H1 (cell line): ENCODE measurements around the gene CFAP74. TPM values are rescaled to one million over a fixed set of nuclear protein-coding genes. Genes with fewer than 3 reads are reported as not detected.

Experiments used
- CTCF ChIA-PET: fragments of 300-600 bp; sonication (Branson Sonifier 250); formaldehyde crosslinking; loops from one replicate; lab custom pipeline; 2021; ENCODE audit not compliant: partially characterized antibody; lab: Charles Lee
- POLR2A ChIA-PET: fragments of 300-600 bp; sonication (Branson Sonifier 250); formaldehyde crosslinking; loops from one replicate; lab custom pipeline; 2021; ENCODE audit warnings: inconsistent platforms; ENCODE audit not compliant: partially characterized antibody; lab: Charles Lee
- DNase-seq, 2 experiments: peaks; one replicate each; pipeline versions ENCODE4 v3.0.0 to v3.0.0-alpha.2; 2010 to 2022; ENCODE audit warnings: low spot score in 2 of 2, low read depth in 1 of 2, mixed read lengths in 1 of 2
- FAIRE-seq: peaks from 2 replicates; lab custom pipeline; 2011; peaks lifted over from hg19 to GRCh38; lab: Jason Lieb, UNC
- H2AFZ ChIP-seq: 2 replicates; pipeline ENCODE4 v1.8.1; 2012; ENCODE audit warnings: low read length, inconsistent platforms
- H2AK5ac ChIP-seq: 2 replicates; pipeline ENCODE4 v1.6.1; 2013; ENCODE audit warnings: low read depth, low read length
- H2BK120ac ChIP-seq: replicated peaks from 2 replicates; pipeline ENCODE3; 2013; ENCODE audit warnings: low read depth, low read length, inconsistent platforms
- H2BK12ac ChIP-seq: 2 replicates; pipeline ENCODE4 v1.6.1; 2013; ENCODE audit warnings: low read depth, low read length
- H2BK15ac ChIP-seq: 2 replicates; pipeline ENCODE4 v1.6.1; 2013; ENCODE audit warnings: low read length
- H2BK20ac ChIP-seq: 2 replicates; pipeline ENCODE4 v1.6.1; 2013; ENCODE audit warnings: low read length
- H2BK5ac ChIP-seq: 2 replicates; pipeline ENCODE4 v1.6.1; 2013; ENCODE audit warnings: low read depth, low read length
- H3K14ac ChIP-seq: 2 replicates; pipeline ENCODE4 v1.6.1; 2013; ENCODE audit warnings: inconsistent platforms; ENCODE audit not compliant: insufficient read length
- H3K18ac ChIP-seq: 2 replicates; pipeline ENCODE4 v1.6.1; 2013; ENCODE audit warnings: low read length; ENCODE audit errors: extremely low read depth
- H3K23ac ChIP-seq: 2 replicates; pipeline ENCODE4 v1.6.1; 2013; ENCODE audit warnings: inconsistent platforms; ENCODE audit not compliant: insufficient read length
- H3K23me2 ChIP-seq: 2 replicates; pipeline ENCODE4 v1.6.1; 2013; ENCODE audit warnings: low read depth, low read length
- H3K27ac ChIP-seq: 2 replicates; pipeline ENCODE4 v1.6.1; 2011; ENCODE audit warnings: low read depth, low read length, inconsistent platforms
- H3K27me3 ChIP-seq, 4 experiments: replicated peaks in 1 of 4; 1 replicate in 1 of 4; 2 replicates in 3 of 4; pipeline versions ENCODE4 v1.6.1 to v1.8.1; 2011 to 2013; ENCODE audit warnings: low read length in 3 of 4, mild to moderate bottlenecking in 3 of 4, inconsistent platforms in 2 of 4, mixed read lengths in 2 of 4, moderate library complexity in 1 of 4; ENCODE audit not compliant: control insufficient read depth in 3 of 4, insufficient read depth in 3 of 4; ENCODE audit errors: extremely low read depth in 1 of 4
- H3K36me3 ChIP-seq, 4 experiments: 2 replicates each; pipeline versions ENCODE4 v1.6.1 to v1.8.1; 2011 to 2013; ENCODE audit warnings: mild to moderate bottlenecking in 4 of 4, low read length in 3 of 4, moderate library complexity in 2 of 4, control low read depth in 1 of 4, inconsistent platforms in 1 of 4; ENCODE audit not compliant: insufficient read depth in 4 of 4, control insufficient read depth in 2 of 4
- H3K4ac ChIP-seq: replicated peaks from 2 replicates; pipeline ENCODE3; 2013; ENCODE audit warnings: low read length, low read depth, mixed read lengths, inconsistent platforms; ENCODE audit not compliant: insufficient read length
- H3K4me1 ChIP-seq, 4 experiments: replicated peaks in 1 of 4; 1 replicate in 1 of 4; 2 replicates in 3 of 4; pipeline versions ENCODE4 v1.6.1 to v1.8.1; 2011 to 2013; ENCODE audit warnings: low read length in 3 of 4, inconsistent platforms in 2 of 4, mixed read lengths in 1 of 4; ENCODE audit not compliant: insufficient read depth in 4 of 4, control insufficient read depth in 3 of 4
- H3K4me2 ChIP-seq, 2 experiments: 2 replicates each; pipeline versions ENCODE4 v1.6.1 to v1.8.1; 2011 to 2013; ENCODE audit warnings: low read depth in 2 of 2, low read length in 2 of 2, control low read depth in 1 of 2, inconsistent platforms in 1 of 2, mild to moderate bottlenecking in 1 of 2; ENCODE audit not compliant: insufficient read depth in 1 of 2
- H3K4me3 ChIP-seq, 4 experiments: fragments of 200-600, 300-600 bp in 1 of 4; sonication (generic), shearing (Covaris generic), sonication (Bioruptor Twin) in 1 of 4; 2 replicates each; pipeline versions ENCODE4 v1.5.1 to v1.8.1; 2011 to 2016; ENCODE audit warnings: low read length in 4 of 4, low read depth in 3 of 4, control low read depth in 2 of 4, inconsistent platforms in 2 of 4, mild to moderate bottlenecking in 2 of 4, mixed read lengths in 1 of 4, moderate library complexity in 1 of 4; ENCODE audit not compliant: insufficient read depth in 2 of 4; ENCODE audit errors: extremely low read depth in 1 of 4
- H3K56ac ChIP-seq: replicated peaks from 2 replicates; pipeline ENCODE3; 2013; ENCODE audit warnings: low read depth, mild to moderate bottlenecking, mixed read lengths, low read length, inconsistent platforms; ENCODE audit not compliant: insufficient read length
- H3K79me1 ChIP-seq: 2 replicates; pipeline ENCODE4 v1.6.1; 2013; ENCODE audit warnings: low read depth, low read length, control low read depth
- H3K79me2 ChIP-seq, 2 experiments: 2 replicates each; pipeline versions ENCODE4 v1.6.1 to v1.8.1; 2012 to 2013; ENCODE audit warnings: low read length in 2 of 2, mild to moderate bottlenecking in 2 of 2, inconsistent platforms in 1 of 2; ENCODE audit not compliant: insufficient read depth in 2 of 2, control insufficient read depth in 1 of 2
- H3K9ac ChIP-seq, 4 experiments: replicated peaks in 1 of 4; 1 replicate in 1 of 4; 2 replicates in 3 of 4; pipeline versions ENCODE4 v1.6.1 to v1.8.1; 2011 to 2013; ENCODE audit warnings: low read depth in 3 of 4, low read length in 3 of 4, control low read depth in 2 of 4, mild to moderate bottlenecking in 2 of 4, moderate library complexity in 2 of 4, inconsistent platforms in 1 of 4; ENCODE audit errors: extremely low read depth in 1 of 4
- H3K9me3 ChIP-seq, 2 experiments: 2 replicates each; pipeline versions ENCODE4 v1.6.1 to v1.8.1; 2012 to 2013; ENCODE audit warnings: mild to moderate bottlenecking in 2 of 2, moderate library complexity in 2 of 2, control low read depth in 1 of 2, inconsistent platforms in 1 of 2, low read depth in 1 of 2, low read length in 1 of 2, mixed read lengths in 1 of 2; ENCODE audit not compliant: insufficient read depth in 2 of 2
- H4K20me1 ChIP-seq, 2 experiments: replicated peaks in 1 of 2; 2 replicates each; pipeline versions ENCODE3 to v1.8.1; 2011 to 2013; ENCODE audit warnings: inconsistent platforms in 2 of 2, low read length in 2 of 2, mild to moderate bottlenecking in 1 of 2; ENCODE audit not compliant: insufficient read depth in 2 of 2, control insufficient read depth in 1 of 2
- H4K5ac ChIP-seq: 2 replicates; pipeline ENCODE4 v1.6.1; 2013; ENCODE audit warnings: low read length, low read depth, mixed read lengths, inconsistent platforms; ENCODE audit not compliant: insufficient read length
- H4K8ac ChIP-seq: 2 replicates; pipeline ENCODE4 v1.8.0; 2013; ENCODE audit warnings: mild to moderate bottlenecking, moderate library complexity, low read length, inconsistent platforms; ENCODE audit not compliant: insufficient read depth; ENCODE audit errors: extremely low read depth
- H4K91ac ChIP-seq: replicated peaks from 2 replicates; pipeline ENCODE3; 2013; ENCODE audit warnings: low read length, mixed read lengths, inconsistent platforms; ENCODE audit not compliant: insufficient read length
- FOSL1 ChIP-seq: IDR thresholded peaks from 2 replicates; pipeline ENCODE4 v1.6.1; 2011; ENCODE audit warnings: mild to moderate bottlenecking, low read depth, low read length, moderate library complexity; ENCODE audit not compliant: insufficient read depth
- RFX5 ChIP-seq: IDR thresholded peaks from 2 replicates; pipeline ENCODE4 v1.6.1; 2011; ENCODE audit warnings: low read depth, low read length, improper control_type of control experiment, borderline replicate concordance
- WGBS, 2 experiments: shearing (Covaris generic) in 1 of 2; methylation state at CpG; one replicate each; pipeline versions ENCODE4 v1.1.6 to v1.1.7; 2013 to 2015; ENCODE audit warnings: low lambda C conversion rate in 2 of 2, mixed read lengths in 2 of 2, inconsistent platforms in 1 of 2, low coverage in 1 of 2, missing lambda C conversion rate in 1 of 2; ENCODE audit not compliant: insufficient replicate concordance in 2 of 2, insufficient coverage in 1 of 2, insufficient read length in 1 of 2; ENCODE audit errors: extremely low coverage in 1 of 2, missing lambda C conversion rate in 1 of 2; 5-methylcytosine and 5-hydroxymethylcytosine counted together
- polyA plus RNA-seq, 7 experiments: library from polyadenylated mRNA; depleted of rRNA in 3 of 7; stranded (reverse) in 5 of 7; unstranded in 2 of 7; fragments of >200 nt in 5 of 7; fragments of 200-250 nt in 2 of 7; gene quantifications; 1 replicate in 5 of 7; 2 replicates in 1 of 7; 4 replicates in 1 of 7; pipeline versions ENCODE4 v1.2.1 to v1.2.3, GENCODE V29; 2011 to 2013; ENCODE audit warnings: missing spikeins in 2 of 7, mixed read lengths in 2 of 7
- total RNA-seq: library from RNA; stranded (reverse); fragmentation: NEBNext Ultra II Directional; extraction: Animal tissue kit (Norgen Biotek cat#: 25700); gene quantifications from 2 replicates; pipeline ENCODE4 v1.2.1, GENCODE V29; 2021

The CFAP74 gene
- total and polyA plus RNA-seq, 2 of the 8 experiments (the other 6 are each of a cell fraction or from before 2014, with no cell fraction given) = 0.09 to 0.20 TPM

DNA sequence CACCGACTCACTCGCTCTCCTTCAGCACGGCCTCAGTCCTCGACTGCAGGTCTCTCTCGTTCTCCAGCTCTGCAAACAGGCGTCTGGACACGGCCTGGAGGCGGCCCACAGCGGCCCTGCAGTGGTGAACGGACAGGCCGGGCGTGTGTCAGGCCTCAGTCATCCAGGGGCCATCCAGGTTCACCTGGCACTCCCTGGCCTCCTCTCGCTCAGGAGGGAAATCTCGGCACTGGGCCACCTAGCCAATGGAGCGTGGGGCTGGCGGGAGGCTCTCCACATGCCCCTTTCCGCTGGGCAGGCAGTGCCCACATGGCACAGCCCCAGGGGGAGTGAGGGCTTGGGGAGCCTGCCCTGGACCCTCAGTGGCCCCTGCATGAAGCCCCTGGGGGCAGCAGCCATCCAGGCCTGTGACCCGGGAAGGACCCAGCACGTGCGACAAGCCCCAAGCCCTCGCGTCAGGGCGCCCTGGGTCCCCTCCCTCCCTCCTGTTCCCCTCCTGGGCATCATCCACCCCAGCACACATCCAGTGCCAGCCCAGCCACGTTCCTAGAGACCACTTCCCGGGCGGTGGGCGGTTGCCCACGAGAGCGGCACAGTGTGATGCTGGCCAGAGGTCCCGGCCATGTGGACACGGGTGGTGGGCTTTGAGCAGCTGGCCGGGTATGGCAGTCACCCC is 18.1 kb downstream of the CFAP74 start:
- H3K9me3 ChIP-seq = no peaks in the 10 kb centered on the region
- TF ChIP-seq RFX5 = no peak
- no peak for TF ChIP-seq FOSL1
- TF ChIP-seq, all 59 proteins: peak for 0
- Histone ChIP-seq H2AK5ac (no peak overlapping the region), H4K20me1 (no peaks in the 10 kb centered on the region), H4K91ac (no peak overlapping the region), H3K9ac (no peak overlapping the region), H3K4me3 (no peak overlapping the region), H4K5ac (no peak overlapping the region), H3K4ac (no peak overlapping the region), H3K23ac (no peak overlapping the region), H2BK120ac (no peak overlapping the region), H3K36me3 (no peaks in the 10 kb centered on the region), H3K56ac (no peak overlapping the region), H2BK5ac (0 out of 2 replicates have a peak overlapping the region, but pooled peaks have one; percentile 35), H2BK15ac (no peak overlapping the region), H3K14ac (no peak overlapping the region), H3K27ac (no peak overlapping the region), H3K79me1 (no peaks in the 10 kb centered on the region), H3K4me1 (peaks cover 0 to 3% (median 0%) of the 10 kb centered on the region in 4 experiments; a peak in 2 of 7 replicates), H3K23me2 (no peaks in the 10 kb centered on the region), H2AFZ (no peak overlapping the region), H3K79me2 (no peaks in the 10 kb centered on the region), H3K18ac (no peak overlapping the region), H3K4me2 (no peak overlapping the region), H2BK12ac (no peak overlapping the region; the same call in 1 of the 2 replicates), H3K27me3 (no peaks in the 10 kb centered on the region), H2BK20ac (no peak overlapping the region), H4K8ac (no peak overlapping the region; the same call in 1 of the 2 replicates)
- DNase-seq (no peak), FAIRE-seq (no peak)
- 91% methylated on average over 30 of the region's 32 CpGs; no CpG with 5 or more reads in 1 of the 2 experiments for WGBS, 2 experiments
- ChIA-PET CTCF (interaction anchor here (1.2 to 4.6 kb wide), 2 partner anchors 26 to 64 kb away, joined by 3 to 21 read pairs; partner anchors contain the start of gene PRKCZ), POLR2A (interaction anchor here (1.2 kb wide), 1 partner anchor 13 kb away, joined by 3 read pairs; no protein-coding TSS in a partner anchor)
